ENCODE measurements around the gene ATP2B1. TPM values are rescaled to one million over a fixed set of nuclear protein-coding genes. Genes with fewer than 3 reads are reported as not detected.

Gene ATP2B1
- total RNA-seq, 1 donor from 2014 or later: 48.9 TPM

DNA sequence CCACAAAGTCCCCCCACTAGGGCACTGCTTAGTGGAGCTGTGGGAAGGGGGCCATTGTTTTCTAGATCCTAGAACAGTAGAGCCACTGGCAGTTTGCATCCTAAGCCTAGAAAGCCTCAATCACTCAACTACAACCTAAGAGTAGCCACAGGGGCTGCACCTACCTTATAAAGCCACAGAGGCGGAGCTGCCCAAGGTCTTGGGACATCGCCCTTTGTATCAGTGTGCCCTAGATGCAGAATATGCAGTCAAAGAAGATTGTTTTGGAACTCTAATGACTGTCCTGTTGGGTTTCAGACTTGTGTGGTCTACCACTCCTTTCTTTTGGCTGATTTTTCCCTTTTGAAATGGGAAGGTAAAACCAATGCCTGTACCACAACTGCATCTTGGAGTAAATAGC is 59.5 kb downstream of the ATP2B1 start:
- Mint-ChIP-seq H3K27me3 (ENCODE audit: low read depth, unreplicated experiment) (no peaks in the 10 kb centered on the region), H3K36me3 (ENCODE audit: low read depth, unreplicated experiment) (peaks cover 19% of the 10 kb centered on the region), H3K4me3 (ENCODE audit: unreplicated experiment) (no peak overlapping the region), H3K4me1 (ENCODE audit: low read depth, unreplicated experiment) (peaks cover 17% of the 10 kb centered on the region), H3K9me3 (ENCODE audit: unreplicated experiment) (peaks cover 9% of the 10 kb centered on the region), H3K27ac (ENCODE audit: unreplicated experiment) (no peak overlapping the region)
- H3K27ac ChIP-seq (ENCODE audit: low read depth, low read length): no peak overlapping the region
- no peaks in the 10 kb centered on the region for H3K4me1 ChIP-seq (ENCODE audit: insufficient read depth, low read length)
- no peak overlapping the region for H2AFZ ChIP-seq (ENCODE audit: low read depth, low read length)
- no peak overlapping the region for H3K4me2 ChIP-seq (ENCODE audit: low read length)
- H3K9me3 ChIP-seq (ENCODE audit: insufficient read depth, low read depth, low read length): peaks cover 7% of the 10 kb centered on the region
- no peaks in the 10 kb centered on the region for H3K27me3 ChIP-seq (ENCODE audit: insufficient read depth, low read length)
- peaks cover 29% of the 10 kb centered on the region for H3K79me2 ChIP-seq (ENCODE audit: insufficient read depth, low read length)
- peaks cover 20% of the 10 kb centered on the region for H4K20me1 ChIP-seq (ENCODE audit: insufficient read depth, low read length)
- no peak overlapping the region for H3K4me3 ChIP-seq (ENCODE audit: insufficient read depth, low read depth, low read length)
- DNase-seq (ENCODE audit: low read depth): no peak
- H3K36me3 ChIP-seq (ENCODE audit: insufficient read depth, low read length): no peaks in the 10 kb centered on the region
- no peak for FAIRE-seq
- no peak overlapping the region for H3K9ac ChIP-seq (ENCODE audit: low read length)
- TF ChIP-seq CTCF (IDR thresholded peaks at IDR 0.05; ENCODE audit: insufficient read depth, low read depth, low read length) (no peak), EZH2 (IDR thresholded peaks at IDR 0.05; ENCODE audit: insufficient read depth, low read length) (no peak)

DNA sequence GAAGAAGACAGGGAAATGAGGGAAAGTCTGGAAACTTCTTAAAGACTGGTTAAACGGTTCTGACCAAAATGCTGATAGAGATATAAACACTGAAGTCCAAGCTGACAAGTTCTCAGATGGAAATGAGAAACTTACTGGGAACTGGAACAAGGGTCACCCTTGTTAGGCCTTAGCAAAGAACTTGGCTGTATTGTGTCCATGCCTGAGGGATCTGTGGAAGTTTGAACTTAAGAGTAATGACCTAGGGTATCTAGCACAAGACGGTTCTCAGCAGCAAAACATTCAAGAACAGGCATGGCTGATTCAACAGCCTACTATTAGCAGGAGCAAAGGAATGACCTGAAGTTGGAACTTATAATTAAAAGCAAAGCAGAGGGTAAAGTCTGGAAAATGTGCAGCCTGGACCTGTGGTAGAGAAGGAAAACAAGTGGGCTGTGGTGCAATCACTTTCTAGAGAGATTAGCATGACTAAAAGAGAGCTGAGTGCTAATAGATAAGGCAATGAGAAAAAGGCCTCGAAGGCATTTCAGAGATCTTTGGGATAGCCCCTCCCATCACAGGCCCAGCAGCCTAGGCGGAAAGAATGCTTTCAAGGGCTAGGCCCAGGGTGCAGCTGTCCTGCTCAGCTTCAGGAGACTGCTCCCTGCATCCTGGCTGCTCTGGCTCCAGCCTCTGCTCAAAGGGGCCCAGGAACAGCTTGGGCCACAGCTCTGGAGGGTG is 60.3 kb downstream of the ATP2B1 start:
- DNase-seq (ENCODE audit: low read depth) (peak; percentile 41), FAIRE-seq (no peak)
- Histone ChIP-seq H3K36me3 (ENCODE audit: insufficient read depth, low read length) (no peaks in the 10 kb centered on the region), H3K9ac (ENCODE audit: low read length) (no peak overlapping the region), H2AFZ (ENCODE audit: low read depth, low read length) (no peak overlapping the region), H3K4me3 (ENCODE audit: insufficient read depth, low read depth, low read length) (no peak overlapping the region), H3K9me3 (ENCODE audit: insufficient read depth, low read depth, low read length) (peaks cover 7% of the 10 kb centered on the region), H3K27me3 (ENCODE audit: insufficient read depth, low read length) (no peaks in the 10 kb centered on the region), H4K20me1 (ENCODE audit: insufficient read depth, low read length) (peaks cover 23% of the 10 kb centered on the region), H3K27ac (ENCODE audit: low read depth, low read length) (no peak overlapping the region), H3K79me2 (ENCODE audit: insufficient read depth, low read length) (peaks cover 31% of the 10 kb centered on the region), H3K4me2 (ENCODE audit: low read length) (no peak overlapping the region), H3K4me1 (ENCODE audit: insufficient read depth, low read length) (no peaks in the 10 kb centered on the region)
- H3K9me3 Mint-ChIP-seq (ENCODE audit: unreplicated experiment): peaks cover 9% of the 10 kb centered on the region
- peaks cover 16% of the 10 kb centered on the region for H3K36me3 Mint-ChIP-seq (ENCODE audit: low read depth, unreplicated experiment)
- peaks cover 17% of the 10 kb centered on the region for H3K4me1 Mint-ChIP-seq (ENCODE audit: low read depth, unreplicated experiment)
- peak overlapping the region; percentile 0 for H3K27ac Mint-ChIP-seq (ENCODE audit: unreplicated experiment)
- no peaks in the 10 kb centered on the region for H3K27me3 Mint-ChIP-seq (ENCODE audit: low read depth, unreplicated experiment)
- TF ChIP-seq EZH2 (IDR thresholded peaks at IDR 0.05; ENCODE audit: insufficient read depth, low read length): no peak
- TF ChIP-seq CTCF (IDR thresholded peaks at IDR 0.05; ENCODE audit: insufficient read depth, low read depth, low read length): no peak
- no peak overlapping the region for H3K4me3 Mint-ChIP-seq (ENCODE audit: unreplicated experiment)

GRCh38 chr12:89645434-89645833 is 63.2 kb downstream of the ATP2B1 start:
- H2AFZ ChIP-seq (ENCODE audit: low read depth, low read length): no peak overlapping the region
- no peaks in the 10 kb centered on the region for H3K27me3 ChIP-seq (ENCODE audit: insufficient read depth, low read length)
- TF ChIP-seq CTCF (IDR thresholded peaks at IDR 0.05; ENCODE audit: insufficient read depth, low read depth, low read length) (no peak), EZH2 (IDR thresholded peaks at IDR 0.05; ENCODE audit: insufficient read depth, low read length) (no peak)
- H3K4me3 ChIP-seq (ENCODE audit: insufficient read depth, low read depth, low read length): no peak overlapping the region
- no peak overlapping the region for H3K9ac ChIP-seq (ENCODE audit: low read length)
- H3K4me1 ChIP-seq (ENCODE audit: insufficient read depth, low read length): no peaks in the 10 kb centered on the region
- no peak for DNase-seq (ENCODE audit: low read depth)
- peaks cover 18% of the 10 kb centered on the region for H3K36me3 Mint-ChIP-seq (ENCODE audit: low read depth, unreplicated experiment)
- peaks cover 12% of the 10 kb centered on the region for H3K4me1 Mint-ChIP-seq (ENCODE audit: low read depth, unreplicated experiment)
- H3K4me3 Mint-ChIP-seq (ENCODE audit: unreplicated experiment): no peak overlapping the region
- no peak overlapping the region for H3K4me2 ChIP-seq (ENCODE audit: low read length)
- peaks cover 9% of the 10 kb centered on the region for H3K9me3 Mint-ChIP-seq (ENCODE audit: unreplicated experiment)
- H3K27ac Mint-ChIP-seq (ENCODE audit: unreplicated experiment): no peak overlapping the region
- H4K20me1 ChIP-seq (ENCODE audit: insufficient read depth, low read length): peaks cover 25% of the 10 kb centered on the region
- H3K79me2 ChIP-seq (ENCODE audit: insufficient read depth, low read length): peaks cover 32% of the 10 kb centered on the region
- no peaks in the 10 kb centered on the region for H3K27me3 Mint-ChIP-seq (ENCODE audit: low read depth, unreplicated experiment)
- peaks cover 7% of the 10 kb centered on the region for H3K9me3 ChIP-seq (ENCODE audit: insufficient read depth, low read depth, low read length)
- FAIRE-seq: no peak
- H3K27ac ChIP-seq (ENCODE audit: low read depth, low read length): no peak overlapping the region
- peaks cover 2% of the 10 kb centered on the region for H3K36me3 ChIP-seq (ENCODE audit: insufficient read depth, low read length)
